ENCODE results near the gene FBN1. TPM values are rescaled to one million over a fixed set of nuclear protein-coding genes. Genes with fewer than 3 reads are reported as not detected.

The FBN1 gene
- total RNA-seq, 2 donors from 2014 or later: 10.7 to 16.8 TPM

- no peak for DNase-seq
Observed at GRCh38 chr15:48565560-48566482, 79.7 kb downstream of the FBN1 start.

GRCh38 chr15:48564690-48565089, 80.8 kb downstream of the FBN1 start:
- no peak for ATAC-seq
- intact Hi-C loops (cut with DNase I, micrococcal nuclease): no loop called here
- DNase-seq: no peak

More at GRCh38 chr15:48565560-48566482, 79.7 kb downstream of the FBN1 start:
- intact Hi-C loops (cut with DNase I, micrococcal nuclease): no loop called here
- ATAC-seq: no peak

- ATAC-seq (no peak), DNase-seq (no peak)
- intact Hi-C loops (cut with DNase I, micrococcal nuclease): no loop called here
Observed at GRCh38 chr15:48563934-48564333, 81.6 kb downstream of the FBN1 start.

GRCh38 chr15:48560321-48561051, 85.0 kb downstream of the FBN1 start:
- DNase-seq (no peak), ATAC-seq (no peak)
- intact Hi-C loops (cut with DNase I, micrococcal nuclease): no loop called here

GRCh38 chr15:48559285-48559684, 86.2 kb downstream of the FBN1 start:
- intact Hi-C loops (cut with DNase I, micrococcal nuclease): no loop called here
- ATAC-seq (no peak), DNase-seq (no peak)

GRCh38 chr15:48558226-48558625, 87.3 kb downstream of the FBN1 start:
- no peak for ATAC-seq

GRCh38 chr15:48557335-48557734, 88.2 kb downstream of the FBN1 start:
- intact Hi-C loops (cut with DNase I, micrococcal nuclease): no loop called here
- ATAC-seq (no peak), DNase-seq (no peak)

More at GRCh38 chr15:48558226-48558625, 87.3 kb downstream of the FBN1 start:
- DNase-seq: no peak
- intact Hi-C loops (cut with DNase I, micrococcal nuclease): no loop called here

GRCh38 chr15:48556159-48556897, 89.2 kb downstream of the FBN1 start:
- no peak for ATAC-seq

GRCh38 chr15:48555241-48555881, 90.1 kb downstream of the FBN1 start:
- intact Hi-C loops (cut with DNase I, micrococcal nuclease): no loop called here
- ATAC-seq: no peak
- DNase-seq: no peak

More at GRCh38 chr15:48556159-48556897, 89.2 kb downstream of the FBN1 start:
- no peak for DNase-seq
- intact Hi-C loops (cut with DNase I, micrococcal nuclease): no loop called here

GRCh38 chr15:48554112-48554511, 91.4 kb downstream of the FBN1 start:
- DNase-seq: no peak
- intact Hi-C loops (cut with DNase I, micrococcal nuclease): no loop called here
- no peak for ATAC-seq

GRCh38 chr15:48553559-48553958, 92.0 kb downstream of the FBN1 start:
- intact Hi-C loops (cut with DNase I, micrococcal nuclease): no loop called here
- ATAC-seq (no peak), DNase-seq (no peak)

GRCh38 chr15:48550822-48551525, 94.5 kb downstream of the FBN1 start:
- DNase-seq: no peak
- intact Hi-C loops (cut with DNase I, micrococcal nuclease): no loop called here
- ATAC-seq: no peak

GRCh38 chr15:48548455-48548854, 97.1 kb downstream of the FBN1 start:
- intact Hi-C loops (cut with DNase I, micrococcal nuclease): no loop called here
- no peak for ATAC-seq
- no peak for DNase-seq

- no peak for ATAC-seq
- intact Hi-C loops (cut with DNase I, micrococcal nuclease): no loop called here
- no peak for DNase-seq
Observed at GRCh38 chr15:48547286-48547685, 98.2 kb downstream of the FBN1 start.

GRCh38 chr15:48546296-48546695, 99.2 kb downstream of the FBN1 start:
- ATAC-seq (no peak), DNase-seq (no peak)
- intact Hi-C loops (cut with DNase I, micrococcal nuclease): no loop called here

- DNase-seq (no peak), ATAC-seq (no peak)
- intact Hi-C loops (cut with DNase I, micrococcal nuclease): no loop called here
Observed at GRCh38 chr15:48544778-48545177, 100.7 kb downstream of the FBN1 start.

- DNase-seq (no peak), ATAC-seq (no peak)
- intact Hi-C loops (cut with DNase I, micrococcal nuclease): no loop called here
Observed at GRCh38 chr15:48541341-48542278, 103.9 kb downstream of the FBN1 start.

Measured in left colon (tissue), 2 donors.